Left lung (tissue), 10 donors: ENCODE data around the gene MIEF2. TPM values are rescaled to one million over a fixed set of nuclear protein-coding genes. Genes with fewer than 3 reads are reported as not detected.

Experiments
- ATAC-seq: fragments of 200-7000 bp; cut with Tn5 transposase; one replicate; pipeline ENCODE4 v1.9.1; 2020; ENCODE audit warnings: moderate library complexity
- DNase-seq, 4 donors: peaks; one replicate each; pipeline ENCODE4 v3.0.0-alpha.2; 2013 to 2020
- H3K27ac ChIP-seq, 2 donors: fragments of 200-600 bp; sonication (generic) in 1 of 2; one replicate each; pipeline versions ENCODE4 v1.5.0 to v1.8.0; 2020 to 2021
- H3K27me3 ChIP-seq, 2 donors: fragments of 200-600 bp; sonication (generic) in 1 of 2; one replicate each; pipeline versions ENCODE4 v1.5.0 to v1.8.0; 2020 to 2021
- H3K36me3 ChIP-seq, 2 donors: fragments of 200-600 bp; sonication (generic) in 1 of 2; one replicate each; pipeline versions ENCODE4 v1.5.0 to v1.8.0; 2020 to 2021
- H3K4me1 ChIP-seq, 2 donors: fragments of 200-600 bp; one replicate each; pipeline ENCODE4 v1.8.0; 2021
- H3K4me3 ChIP-seq, 2 donors: fragments of 200-600 bp; sonication (generic) in 1 of 2; one replicate each; pipeline versions ENCODE4 v1.5.0 to v1.8.0; 2020 to 2021; ENCODE audit warnings: mild to moderate bottlenecking in 1 of 2
- H3K9me3 ChIP-seq, 2 donors: fragments of 200-600 bp; sonication (generic) in 1 of 2; one replicate each; pipeline versions ENCODE4 v1.5.0 to v1.8.0; 2020 to 2021
- intact Hi-C, 2 donors: fragments of 100-400 bp; cut with DNase I; formaldehyde crosslinking; loops; one replicate each; pipeline versions ENCODE4 v1.11.2 to v1.14.2; 2022
- polyA plus RNA-seq, 6 donors: library from polyadenylated mRNA; unstranded; fragments of 120-200 nt; gene quantifications; one replicate each; pipeline ENCODE4 v1.2.1, GENCODE V29; 2013; ENCODE audit not compliant: insufficient read length in 6 of 6
- total RNA-seq, 2 donors: library from RNA; stranded (reverse); fragmentation: NEBNext Ultra II Directional; extraction: Animal tissue kit (Norgen Biotek cat#: 25700); gene quantifications; one replicate each; pipeline ENCODE4 v1.2.1, GENCODE V29; 2021
- TF ChIP-seq, protein P1 (sequence below), 2 donors: fragments of 200-600 bp; sonication (generic) in 1 of 2; IDR thresholded peaks; one replicate each; pipeline versions ENCODE4 v1.5.0 to v1.8.0; 2021; ENCODE audit warnings: antibody characterized with exemption in 2 of 2
- donor health status: DM: no; HTN: yes; CAD: no.
- donor health status: DM: no; HTN: no; CAD: no.

The MIEF2 gene
- total and polyA plus RNA-seq, 8 donors: 8.3 to 16.3 (median 11.1) TPM

GRCh38 chr17:18314059-18314730 lies 53.7 kb downstream of the MIEF2 start:
- ATAC-seq: peak; percentile 10
- TF ChIP-seq, protein P1, sequence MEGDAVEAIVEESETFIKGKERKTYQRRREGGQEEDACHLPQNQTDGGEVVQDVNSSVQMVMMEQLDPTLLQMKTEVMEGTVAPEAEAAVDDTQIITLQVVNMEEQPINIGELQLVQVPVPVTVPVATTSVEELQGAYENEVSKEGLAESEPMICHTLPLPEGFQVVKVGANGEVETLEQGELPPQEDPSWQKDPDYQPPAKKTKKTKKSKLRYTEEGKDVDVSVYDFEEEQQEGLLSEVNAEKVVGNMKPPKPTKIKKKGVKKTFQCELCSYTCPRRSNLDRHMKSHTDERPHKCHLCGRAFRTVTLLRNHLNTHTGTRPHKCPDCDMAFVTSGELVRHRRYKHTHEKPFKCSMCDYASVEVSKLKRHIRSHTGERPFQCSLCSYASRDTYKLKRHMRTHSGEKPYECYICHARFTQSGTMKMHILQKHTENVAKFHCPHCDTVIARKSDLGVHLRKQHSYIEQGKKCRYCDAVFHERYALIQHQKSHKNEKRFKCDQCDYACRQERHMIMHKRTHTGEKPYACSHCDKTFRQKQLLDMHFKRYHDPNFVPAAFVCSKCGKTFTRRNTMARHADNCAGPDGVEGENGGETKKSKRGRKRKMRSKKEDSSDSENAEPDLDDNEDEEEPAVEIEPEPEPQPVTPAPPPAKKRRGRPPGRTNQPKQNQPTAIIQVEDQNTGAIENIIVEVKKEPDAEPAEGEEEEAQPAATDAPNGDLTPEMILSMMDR (IDR thresholded peaks at IDR 0.05): no peak
- peak overlapping the region; percentile 78 to 87 for H3K4me3 ChIP-seq
- H3K27me3 ChIP-seq: no peaks in the 10 kb centered on the region
- peak in 1 of 4 donors; percentile 41 for DNase-seq
- intact Hi-C loops: no loop called here
- no peaks in the 10 kb centered on the region for H3K9me3 ChIP-seq
- H3K4me1 ChIP-seq: peaks cover 47 to 76% of the 10 kb centered on the region in 2 donors
- peaks cover 0 to 49% of the 10 kb centered on the region in 2 donors for H3K36me3 ChIP-seq
- peak overlapping the region; percentile 86 to 99 for H3K27ac ChIP-seq

- intact Hi-C loops: no loop called here
- ATAC-seq (peak; percentile 98), DNase-seq (peak; percentile 97 to 99 (median 98))
- TF ChIP-seq, protein P1 (IDR thresholded peaks at IDR 0.05): no peak
- Histone ChIP-seq H3K9me3 (no peaks in the 10 kb centered on the region), H3K27ac (peak within 1 kb of the TSS; percentile 86 to 99), H3K4me1 (peaks cover 50 to 84% of the 10 kb centered on the region in 2 donors), H3K36me3 (peaks cover 0 to 54% of the 10 kb centered on the region in 2 donors), H3K4me3 (peak within 1 kb of the TSS; percentile 78 to 87), H3K27me3 (no peaks in the 10 kb centered on the region)
Observed at GRCh38 chr17:18314731-18315561, 54.5 kb downstream of the MIEF2 start, which contains the start of the genes SMCR8 and TOP3A. Gene SMCR8 (plus strand): TSS chr17:18315293. CDS start chr17:18315790, 497 bp downstream. Gene TOP3A (minus strand): TSS chr17:18314994. CDS start chr17:18314778, 216 bp downstream.

- peak in 1 of 4 donors; percentile 43 for DNase-seq
- peak; percentile 3 for ATAC-seq
- intact Hi-C loops: no loop called here
- no peaks in the 10 kb centered on the region for H3K27me3 ChIP-seq
- H3K27ac ChIP-seq: peak overlapping the region; percentile 86 to 99
- H3K36me3 ChIP-seq: peaks cover 0 to 60% of the 10 kb centered on the region in 2 donors
- TF ChIP-seq, protein P1 (IDR thresholded peaks at IDR 0.05): no peak
- H3K9me3 ChIP-seq: no peaks in the 10 kb centered on the region
- peaks cover 50 to 89% of the 10 kb centered on the region in 2 donors for H3K4me1 ChIP-seq
- H3K4me3 ChIP-seq: peak overlapping the region; percentile 78 to 87
Observed at GRCh38 chr17:18315562-18315922, 55.1 kb downstream of the MIEF2 start.

GRCh38 chr17:18315961-18316360 lies 55.5 kb downstream of the MIEF2 start:
- ATAC-seq (no peak), DNase-seq (peak in 1 of 4 donors; percentile 23)
- Histone ChIP-seq H3K27me3 (no peaks in the 10 kb centered on the region), H3K4me3 (peak overlapping the region; percentile 78 to 87), H3K9me3 (no peaks in the 10 kb centered on the region), H3K4me1 (peaks cover 50 to 89% of the 10 kb centered on the region in 2 donors), H3K27ac (peak overlapping the region; percentile 86 to 99), H3K36me3 (peaks cover 0 to 64% of the 10 kb centered on the region in 2 donors)
- TF ChIP-seq, protein P1 (IDR thresholded peaks at IDR 0.05): no peak
- intact Hi-C loops: no loop called here

Other genes with a start within 250 kb of the MIEF2 start
- gene ATPAF2, start 221.5 kb upstream of the MIEF2 start, total RNA-seq: 10 to 100 TPM; 36.8 to 38.2 TPM
- 10 to 100 TPM; 21.3 to 26.6 (median 22.8) TPM for gene ATPAF2, start 221.5 kb upstream of the MIEF2 start, polyA plus RNA-seq
- gene GID4, start 221.3 kb upstream of the MIEF2 start, total RNA-seq: 1 to 10 TPM; 7.9 to 8.8 TPM
- 10 to 100 TPM; 12.4 to 15.1 (median 13.4) TPM for gene GID4, start 221.3 kb upstream of the MIEF2 start, polyA plus RNA-seq
- 10 to 100 TPM; 30.1 to 32.9 TPM for gene DRG2, start 172.7 kb upstream of the MIEF2 start, total RNA-seq
- gene DRG2, start 172.7 kb upstream of the MIEF2 start, polyA plus RNA-seq: 10 to 100 TPM; 38.2 to 48.2 (median 38.4) TPM
- 1 to 10 TPM; 1.3 to 1.6 TPM for gene MYO15A, start 151.9 kb upstream of the MIEF2 start, total RNA-seq
- 1 to 10 TPM; 1.7 to 3.2 (median 2.9) TPM for gene MYO15A, start 151.9 kb upstream of the MIEF2 start, polyA plus RNA-seq
- gene ALKBH5, start 76.8 kb upstream of the MIEF2 start, total RNA-seq: 10 to 100 TPM; 87.6 to 99.6 TPM
- 10 to 100 TPM; 53.6 to 68.2 (median 59.8) TPM for gene ALKBH5, start 76.8 kb upstream of the MIEF2 start, polyA plus RNA-seq
- 10 to 100 TPM; 14.4 to 17.8 TPM for gene LLGL1, start 35.0 kb upstream of the MIEF2 start, total RNA-seq
- 10 to 100 TPM; 28.4 to 40.9 (median 36.9) TPM for gene LLGL1, start 35.0 kb upstream of the MIEF2 start, polyA plus RNA-seq
- 100 to 1,000 TPM; 313 to 381 TPM for gene FLII, start 1.9 kb upstream of the MIEF2 start, total RNA-seq
- gene FLII, start 1.9 kb upstream of the MIEF2 start, polyA plus RNA-seq: 100 to 1,000 TPM; 124 to 158 (median 142) TPM
- 10 to 100 TPM; 24.7 to 43.8 TPM for gene TOP3A, start 54.3 kb downstream of the MIEF2 start, total RNA-seq
- 10 to 100 TPM; 47.6 to 65.1 (median 52.3) TPM for gene TOP3A, start 54.3 kb downstream of the MIEF2 start, polyA plus RNA-seq
- 10 to 100 TPM; 16.7 to 23.4 TPM for gene SMCR8, start 54.6 kb downstream of the MIEF2 start, total RNA-seq
- 10 to 100 TPM; 12.0 to 13.7 (median 13.0) TPM for gene SMCR8, start 54.6 kb downstream of the MIEF2 start, polyA plus RNA-seq
- gene SHMT1, start 102.9 kb downstream of the MIEF2 start, total RNA-seq: 10 to 100 TPM; 38.1 to 45.3 TPM
- 10 to 100 TPM; 23.3 to 27.8 (median 26.1) TPM for gene SHMT1, start 102.9 kb downstream of the MIEF2 start, polyA plus RNA-seq
- 1 to 10 TPM; 2.3 to 3.1 TPM for gene EVPLL, start 117.1 kb downstream of the MIEF2 start, total RNA-seq
- gene EVPLL, start 117.1 kb downstream of the MIEF2 start, polyA plus RNA-seq: 1 to 10 TPM in 1 of 6 donors, under 1 TPM in 5; 0.26 to 1.3 (median 0.74) TPM
- under 1 TPM in 1 of 2 donors, not detected in 1; 0.45 TPM for gene LGALS9C, start 216.1 kb downstream of the MIEF2 start, total RNA-seq
- under 1 TPM in 2 of 6 donors, not detected in 4; 0.13 to 0.17 TPM for gene LGALS9C, start 216.1 kb downstream of the MIEF2 start, polyA plus RNA-seq